Right lobe of liver (tissue), 6 donors: ENCODE data around the gene CCDC28B. TPM values are rescaled to one million over a fixed set of nuclear protein-coding genes. Genes with fewer than 3 reads are reported as not detected.

Experiments used
- ATAC-seq, 4 donors: fragments of 200-7000 bp; cut with Tn5 transposase; one replicate each; pipeline ENCODE4 v1.9.1; 2020; ENCODE audit warnings: mild to moderate bottlenecking in 4 of 4, moderate library complexity in 4 of 4
- DNase-seq, 3 donors: peaks; one replicate each; pipeline ENCODE4 v3.0.0-alpha.2; 2020
- H3K27ac ChIP-seq, 3 donors: fragments of 200-600 bp; one replicate each; pipeline ENCODE4 v1.8.0; 2022
- H3K27me3 ChIP-seq, 2 donors: fragments of 200-600 bp; one replicate each; pipeline ENCODE4 v1.8.0; 2022
- H3K36me3 ChIP-seq, 4 donors: fragments of 200-600 bp; sonication (generic) in 1 of 4; one replicate each; pipeline versions ENCODE4 v1.5.1 to v1.8.0; 2017 to 2022; ENCODE audit warnings: control low read depth in 1 of 4
- H3K4me1 ChIP-seq, 4 donors: fragments of 200-600 bp; sonication (generic) in 1 of 4; one replicate each; pipeline versions ENCODE4 v1.5.1 to v1.8.0; 2017 to 2022; ENCODE audit warnings: control low read depth in 1 of 4
- H3K4me3 ChIP-seq, 3 donors: fragments of 200-600 bp; one replicate each; pipeline ENCODE4 v1.8.0; 2022
- H3K9me3 ChIP-seq, 4 donors: fragments of 200-600 bp; sonication (generic) in 1 of 4; one replicate each; pipeline versions ENCODE4 v1.5.1 to v1.8.0; 2017 to 2022; ENCODE audit warnings: control low read depth in 1 of 4
- CTCF ChIP-seq, 4 donors: fragments of 200-600 bp in 3 of 4; fragments of 450-650 bp in 1 of 4; IDR thresholded peaks; one replicate each; pipeline versions ENCODE4 v1.5.1 to v1.8.0; 2016 to 2022; ENCODE audit warnings: antibody characterized with exemption in 4 of 4, mild to moderate bottlenecking in 2 of 4
- POLR2A ChIP-seq: fragments of 450-650 bp; IDR thresholded peaks from one replicate; pipeline ENCODE4 v1.6.1; 2017; ENCODE audit warnings: antibody characterized with exemption, mild to moderate bottlenecking
- WGBS: methylation state at CpG from one replicate; pipeline ENCODE4 v1.1.6; 2018; ENCODE audit warnings: low coverage, low lambda C conversion rate; ENCODE audit not compliant: insufficient coverage; ENCODE audit errors: missing lambda C conversion rate; 5-methylcytosine and 5-hydroxymethylcytosine counted together
- intact Hi-C, 2 donors: fragments of 100-400 bp; cut with DNase I; formaldehyde crosslinking; loops; one replicate each; pipeline versions ENCODE4 v1.11.2 to v1.14.1; 2022
- total RNA-seq, 6 experiments: library from RNA; depleted of rRNA in 2 of 6; stranded (reverse); fragments of >200 nt in 2 of 6; fragmentation: NEBNext Ultra II Directional in 3 of 6; extraction: Animal tissue kit (Norgen Biotek cat#: 25700) in 3 of 6; gene quantifications; one replicate each; pipeline versions ENCODE4 v1.1.0 to v1.2.4, GENCODE V29; 2016 to 2023
- donor health status: DM: no; HTN: yes; CAD: no.
- donor health status: DM: no; HTN: no; CAD: no.
- donor health status: DM: no; HTN: no; CAD: no.
- donor health status: DM: no; HTN: yes; CAD: no.
- donor health status: DM: no; HTN: yes; CAD: no.

CCDC28B gene
- total RNA-seq, 6 experiments from 2014 or later = 0.56 to 1.3 (median 0.68) TPM

DNA sequence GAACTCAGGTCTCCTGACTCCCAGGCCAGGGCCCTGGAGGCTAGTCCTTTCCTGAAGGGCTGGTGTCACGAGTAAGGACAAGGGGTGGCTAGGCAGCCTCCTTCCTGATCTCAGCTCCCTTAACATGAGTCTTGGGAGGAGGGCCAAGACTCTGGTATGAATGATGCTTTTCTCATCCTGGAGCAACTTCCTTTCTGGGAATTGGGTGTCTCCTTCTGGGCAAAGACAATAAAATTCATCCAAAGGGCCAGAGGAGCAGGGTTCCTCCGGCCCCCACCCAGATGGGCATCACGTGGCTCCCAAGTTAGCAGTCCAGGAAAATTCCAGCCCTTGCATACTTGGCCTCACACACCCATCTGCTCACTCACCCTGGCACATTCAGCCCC lies 46.5 kb downstream of the CCDC28B start, which contains the start of gene FAM167B:
Gene FAM167B, plus strand, starts transcription at position 335 of the 386 bp plus-strand sequence. CDS start 200 bp downstream, outside the sequence.
- WGBS = no CpG with 5 or more reads among the region's 3 CpGs
- TF ChIP-seq CTCF (IDR thresholded peaks at IDR 0.05) (no peak), POLR2A (no peak)
- intact Hi-C loops = no loop called here
- H3K9me3 ChIP-seq = no peaks in the 10 kb centered on the region
- ATAC-seq = peak; percentile 42 to 66 (median 48)
- H3K4me1 ChIP-seq = peaks cover 0 to 16% (median 4%) of the 10 kb centered on the region in 4 donors
- H3K27ac ChIP-seq = peak within 1 kb of the TSS; percentile 37 to 54 (median 40)
- no peaks in the 10 kb centered on the region for H3K36me3 ChIP-seq
- no peaks in the 10 kb centered on the region for H3K27me3 ChIP-seq
- DNase-seq = peak in 2 of 3 donors; percentile 34 to 59
- no peak within 1 kb of the TSS for H3K4me3 ChIP-seq

DNA sequence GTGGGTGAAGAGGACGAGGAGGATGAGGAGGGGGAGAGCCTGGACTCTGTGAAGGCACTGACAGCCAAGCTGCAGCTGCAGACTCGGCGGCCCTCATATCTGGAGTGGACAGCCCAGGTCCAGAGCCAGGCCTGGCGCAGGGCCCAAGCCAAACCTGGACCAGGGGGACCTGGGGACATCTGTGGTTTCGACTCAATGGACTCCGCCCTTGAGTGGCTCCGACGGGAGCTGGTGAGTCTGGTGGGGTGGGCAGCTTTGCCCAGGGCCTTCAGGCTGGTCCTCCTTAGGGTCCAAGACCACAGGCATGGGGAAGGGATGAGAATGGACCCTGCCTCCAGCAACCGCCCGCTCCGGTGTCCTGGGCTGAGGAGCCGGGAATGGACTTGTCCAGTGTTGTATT lies 47.1 kb downstream of the CCDC28B start:
- Histone ChIP-seq H3K36me3 (no peaks in the 10 kb centered on the region), H3K27me3 (no peaks in the 10 kb centered on the region), H3K4me1 (peaks cover 0 to 16% (median 4%) of the 10 kb centered on the region in 4 donors), H3K27ac (peak overlapping the region; percentile 28 to 40 (median 37)), H3K4me3 (no peak overlapping the region), H3K9me3 (no peaks in the 10 kb centered on the region)
- intact Hi-C loops = no loop called here
- DNase-seq (peak in 1 of 3 donors; percentile 58), ATAC-seq (no peak)
- 31% methylated on average over 3 of the region's 12 CpGs for WGBS
- TF ChIP-seq CTCF (IDR thresholded peaks at IDR 0.05) (no peak), POLR2A (no peak)

DNA sequence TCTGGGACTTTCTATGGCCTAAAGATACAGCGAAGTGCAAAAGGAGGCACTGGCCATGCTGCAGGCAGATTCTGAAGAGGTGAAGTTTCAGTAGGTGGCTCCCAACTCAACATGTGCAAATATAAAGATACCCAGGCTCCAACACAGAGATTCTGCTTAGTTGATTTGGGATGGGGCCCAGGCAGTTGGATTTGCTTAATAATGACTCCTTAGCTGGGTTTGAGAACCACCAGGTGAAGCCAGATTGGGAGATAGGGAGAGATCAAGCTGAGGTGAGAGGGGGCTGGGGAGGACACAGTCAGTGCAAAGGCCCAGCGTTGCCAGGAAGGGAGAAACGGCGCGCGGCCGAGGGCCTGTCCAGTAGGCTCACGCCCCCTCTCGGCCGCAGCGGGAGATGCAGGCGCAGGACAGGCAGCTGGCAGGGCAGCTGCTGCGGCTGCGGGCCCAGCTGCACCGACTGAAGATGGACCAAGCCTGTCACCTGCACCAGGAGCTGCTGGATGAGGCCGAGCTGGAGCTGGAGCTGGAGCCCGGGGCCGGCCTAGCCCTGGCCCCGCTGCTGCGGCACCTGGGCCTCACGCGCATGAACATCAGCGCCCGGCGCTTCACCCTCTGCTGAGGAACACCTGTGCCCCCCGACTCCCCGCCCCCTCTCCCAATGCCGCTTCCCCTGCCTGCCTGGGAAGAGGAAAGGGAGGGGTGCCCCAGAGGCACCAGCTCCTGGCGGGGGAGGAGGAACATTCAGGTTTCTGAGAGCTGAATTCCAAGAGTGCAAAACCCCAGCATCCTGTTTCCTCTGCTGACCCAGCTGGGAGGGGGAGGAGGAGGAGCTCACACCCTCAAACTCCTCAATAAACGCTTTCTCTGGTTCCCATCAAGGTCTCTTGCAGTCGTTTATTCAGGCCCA lies 47.8 kb downstream of the CCDC28B start:
- H3K4me1 ChIP-seq = peaks cover 0 to 16% (median 4%) of the 10 kb centered on the region in 4 donors
- peak; percentile 80 to 87 (median 85) for DNase-seq
- H3K36me3 ChIP-seq = no peaks in the 10 kb centered on the region
- H3K27ac ChIP-seq = peak overlapping the region; percentile 28 to 40 (median 37)
- peak overlapping the region in 1 of 3 donors; percentile 9 for H3K4me3 ChIP-seq
- H3K27me3 ChIP-seq = no peaks in the 10 kb centered on the region
- intact Hi-C loops = no loop called here
- ATAC-seq = peak; percentile 55 to 74 (median 67)
- no peaks in the 10 kb centered on the region for H3K9me3 ChIP-seq
- WGBS = 33% methylated on average over 1 of the region's 31 CpGs
- no peak for TF ChIP-seq POLR2A
- TF ChIP-seq CTCF (IDR thresholded peaks at IDR 0.05) = peak; percentile 48 to 76 (median 68)

- peaks cover 0 to 17% (median 4%) of the 10 kb centered on the region in 4 donors for H3K4me1 ChIP-seq
- H3K36me3 ChIP-seq = no peaks in the 10 kb centered on the region
- WGBS = 43% methylated on average over 4 of the region's 9 CpGs
- ATAC-seq = peak; percentile 62 to 75 (median 69)
- no peaks in the 10 kb centered on the region for H3K9me3 ChIP-seq
- peak; percentile 74 to 84 (median 77) for DNase-seq
- peak overlapping the region; percentile 34 to 75 (median 45) for H3K27ac ChIP-seq
- no peaks in the 10 kb centered on the region for H3K27me3 ChIP-seq
- no peak overlapping the region for H3K4me3 ChIP-seq
- TF ChIP-seq CTCF (IDR thresholded peaks at IDR 0.05) = no peak
- no peak for TF ChIP-seq POLR2A
- intact Hi-C loops = no loop called here
These were observed 49.6 kb downstream of the CCDC28B start for GRCh38 chr1:32249831-32250525.
